Measurements from ENCODE around the gene BTBD18. TPM values are rescaled to one million over a fixed set of nuclear protein-coding genes. Genes with fewer than 3 reads are reported as not detected.

The BTBD18 gene, protein sequence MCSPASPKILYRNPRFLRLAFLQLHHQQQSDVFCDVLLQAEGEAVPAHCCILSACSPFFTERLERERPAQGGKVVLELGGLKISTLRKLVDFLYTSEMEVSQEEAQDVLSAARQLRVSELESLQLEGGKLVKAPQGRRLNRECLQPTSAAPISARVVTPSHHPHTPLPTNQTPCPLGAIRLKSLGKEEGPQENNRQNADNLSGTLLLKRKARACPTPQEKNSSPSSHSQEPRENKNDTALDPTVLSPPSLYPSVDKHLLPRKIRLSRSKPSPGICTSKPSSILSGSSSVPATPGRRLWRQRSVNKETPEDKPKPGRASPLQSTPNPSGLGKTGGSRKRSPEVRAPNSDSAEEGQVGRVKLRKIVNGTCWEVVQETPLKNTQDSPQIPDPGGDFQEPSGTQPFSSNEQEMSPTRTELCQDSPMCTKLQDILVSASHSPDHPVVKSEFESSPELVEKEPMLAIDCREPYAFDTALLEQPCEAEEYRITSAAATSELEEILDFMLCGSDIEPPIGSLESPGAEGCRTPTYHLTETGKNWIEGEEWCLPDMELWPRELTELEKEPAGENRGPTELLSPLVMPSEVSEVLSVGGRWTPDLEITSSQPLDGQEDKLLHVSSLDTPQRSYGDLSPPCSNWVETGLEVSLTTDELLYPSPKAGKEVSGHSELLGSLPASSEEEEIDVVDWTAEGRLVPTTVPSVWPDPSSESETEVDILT
- total RNA-seq = not detected in 2 replicates

DNA sequence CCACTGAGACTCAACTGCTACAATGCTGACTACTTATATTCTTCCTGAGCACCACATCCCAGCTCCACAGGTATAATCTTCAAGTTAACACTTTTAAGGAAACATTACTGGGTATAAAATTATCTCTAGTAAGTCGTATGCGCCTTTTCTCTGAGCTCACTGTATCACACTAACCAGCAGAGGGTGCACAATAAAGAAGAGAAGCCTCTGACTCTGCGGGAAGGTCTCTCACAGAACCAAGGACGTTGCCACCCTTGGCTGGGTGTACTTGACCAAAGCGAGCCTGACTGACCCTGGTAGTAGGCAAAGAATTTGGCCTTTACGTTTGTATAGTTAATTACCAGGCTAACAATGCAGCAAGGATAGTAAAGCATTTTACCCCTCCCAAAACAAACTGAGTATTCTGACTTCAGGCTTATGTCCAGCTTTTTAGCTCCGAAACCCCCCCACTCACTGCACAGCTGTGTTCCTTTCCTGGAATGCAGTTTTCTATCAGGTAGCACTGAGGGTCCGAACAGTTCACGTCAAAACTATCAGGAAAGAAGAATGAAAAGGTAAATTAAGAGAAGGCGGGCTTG, at the start of gene BTBD18:
Gene BTBD18 (minus strand): TSS at position 144 of the 578 bp plus-strand sequence. CDS start 631 bp downstream, outside the sequence.

DNA sequence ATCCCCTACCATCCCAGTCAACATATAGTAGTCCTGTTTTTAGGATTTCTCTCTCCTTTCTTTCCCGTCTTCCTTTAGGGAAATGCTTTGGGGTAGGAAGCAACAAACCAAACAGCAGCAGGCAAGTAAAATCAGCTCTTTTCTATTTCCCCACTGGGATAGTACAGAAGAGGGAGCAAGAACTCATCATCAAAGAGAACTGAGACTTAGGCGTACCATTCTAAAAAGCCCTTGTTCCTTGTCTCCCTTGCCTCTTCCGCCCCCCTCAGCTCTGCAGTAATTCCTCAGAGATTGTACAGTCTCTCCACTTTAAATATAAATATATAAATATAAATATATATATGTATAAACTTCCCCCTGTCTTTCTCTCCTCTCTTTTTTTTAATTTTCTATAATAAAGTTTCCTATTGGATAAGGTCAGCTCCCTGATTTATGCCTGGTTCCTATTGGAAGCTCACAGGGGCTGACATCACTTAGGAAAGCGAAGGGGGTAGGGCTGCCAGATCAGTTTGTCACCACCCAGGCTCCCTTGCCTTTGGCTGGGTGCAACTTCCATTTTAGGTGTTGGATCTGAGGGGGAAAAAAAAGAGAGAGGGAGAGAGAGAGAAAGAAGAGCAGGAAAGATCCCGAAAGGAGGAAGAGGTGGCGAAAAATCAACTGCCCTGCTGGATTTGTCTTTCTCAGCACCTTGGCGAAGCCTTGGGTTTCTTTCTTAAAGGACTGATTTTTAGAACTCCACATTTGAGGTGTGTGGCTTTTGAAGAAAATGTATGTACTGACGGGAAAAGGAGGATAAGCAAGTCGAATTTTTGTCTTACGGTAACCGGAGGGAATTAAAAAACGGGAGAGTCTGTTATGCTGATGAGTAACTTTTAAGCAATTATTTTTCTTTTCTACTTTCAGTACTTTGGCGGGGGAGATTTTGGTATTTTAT, 9.9 kb upstream of the BTBD18 start, which contains the start of gene CTNND1:
Gene CTNND1 (plus strand): TSS at position 502 of the 934 bp plus-strand sequence. CDS start 29,677 bp downstream, outside the sequence.

DNA sequence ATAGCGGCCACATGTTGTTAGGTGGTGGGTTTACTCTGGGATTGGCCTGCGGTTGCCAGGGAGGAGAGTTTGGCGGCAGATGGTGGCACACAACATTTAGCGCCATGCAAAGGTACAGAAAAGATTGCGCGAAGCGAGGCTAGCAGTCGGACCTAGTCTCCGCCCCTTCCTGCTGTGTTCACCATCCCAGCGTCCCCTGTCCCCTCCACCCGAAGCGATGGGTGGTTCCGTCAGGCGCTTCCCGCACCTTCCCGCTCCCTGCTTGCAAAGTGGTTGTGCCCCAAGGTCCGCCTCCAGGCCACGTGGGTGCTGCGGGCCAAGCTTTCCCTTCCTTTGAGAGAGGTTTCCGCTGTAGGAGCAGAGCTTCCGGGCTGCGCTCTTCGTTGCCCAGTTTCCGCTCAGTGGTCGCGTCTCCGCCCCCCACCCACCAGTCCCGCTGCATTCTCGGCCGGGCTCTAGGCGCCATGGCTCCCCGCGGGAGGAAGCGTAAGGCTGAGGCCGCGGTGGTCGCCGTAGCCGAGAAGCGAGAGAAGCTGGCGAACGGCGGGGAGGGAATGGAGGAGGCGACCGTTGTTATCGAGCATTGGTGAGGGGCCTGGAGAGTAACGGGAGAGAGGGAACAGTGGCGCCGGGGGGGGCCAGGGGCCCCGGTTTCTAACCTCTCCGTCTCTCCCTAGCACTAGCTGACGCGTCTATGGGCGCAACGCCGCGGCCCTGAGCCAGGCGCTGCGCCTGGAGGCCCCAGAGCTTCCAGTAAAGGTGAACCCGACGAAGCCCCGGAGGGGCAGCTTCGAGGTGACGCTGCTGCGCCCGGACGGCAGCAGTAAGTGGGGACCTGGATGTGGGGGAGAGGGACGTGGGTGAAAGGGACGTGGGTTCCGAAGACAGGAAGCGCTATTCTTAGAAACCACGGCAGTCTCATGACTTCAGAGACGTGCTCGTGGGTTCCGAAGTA, 10.2 kb downstream of the BTBD18 start, which contains the start of gene SELENOH:
Gene SELENOH (plus strand): TSS at position 360 of the 955 bp plus-strand sequence. CDS start 105 bp downstream, at position 465.

DNA sequence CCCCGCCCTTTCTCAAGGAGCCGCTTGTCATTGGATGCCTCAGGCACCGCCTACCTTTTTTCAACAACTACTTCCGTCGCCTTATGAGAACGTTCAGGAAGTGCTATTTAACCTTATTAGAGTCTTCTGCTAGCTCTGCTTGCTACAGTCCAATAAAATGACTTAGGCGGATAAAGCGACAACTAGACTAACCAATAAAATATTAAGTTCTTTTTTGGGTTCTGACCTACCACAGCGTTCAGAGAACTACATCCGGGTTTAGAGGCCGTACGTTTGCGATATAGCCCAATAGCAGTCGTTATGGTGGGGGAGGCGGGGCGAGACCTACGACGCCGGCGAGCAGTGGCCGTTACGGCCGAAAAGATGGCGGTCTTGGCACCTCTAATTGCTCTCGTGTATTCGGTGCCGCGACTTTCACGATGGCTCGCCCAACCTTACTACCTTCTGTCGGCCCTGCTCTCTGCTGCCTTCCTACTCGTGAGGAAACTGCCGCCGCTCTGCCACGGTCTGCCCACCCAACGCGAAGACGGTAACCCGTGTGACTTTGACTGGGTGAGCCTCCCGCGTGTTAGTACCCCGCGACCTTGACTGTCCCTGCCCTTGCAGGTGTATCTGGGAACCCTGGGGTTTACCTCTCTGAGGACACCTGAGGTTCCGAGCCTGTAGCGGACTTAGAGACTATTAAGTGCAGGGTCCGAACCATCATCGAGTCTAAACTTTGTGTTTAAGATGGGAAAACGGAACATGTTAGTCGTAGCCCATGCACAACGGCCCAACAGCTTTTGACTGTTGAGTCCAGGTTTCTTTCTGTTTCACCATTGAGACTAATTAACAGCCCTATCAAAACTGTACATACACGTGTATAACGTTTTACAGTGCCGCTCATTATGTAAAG, 39.1 kb downstream of the BTBD18 start, which contains the start of gene TMX2:
Gene TMX2 (plus strand): TSS at position 338 of the 895 bp plus-strand sequence. CDS start 26 bp downstream, at position 364.

DNA sequence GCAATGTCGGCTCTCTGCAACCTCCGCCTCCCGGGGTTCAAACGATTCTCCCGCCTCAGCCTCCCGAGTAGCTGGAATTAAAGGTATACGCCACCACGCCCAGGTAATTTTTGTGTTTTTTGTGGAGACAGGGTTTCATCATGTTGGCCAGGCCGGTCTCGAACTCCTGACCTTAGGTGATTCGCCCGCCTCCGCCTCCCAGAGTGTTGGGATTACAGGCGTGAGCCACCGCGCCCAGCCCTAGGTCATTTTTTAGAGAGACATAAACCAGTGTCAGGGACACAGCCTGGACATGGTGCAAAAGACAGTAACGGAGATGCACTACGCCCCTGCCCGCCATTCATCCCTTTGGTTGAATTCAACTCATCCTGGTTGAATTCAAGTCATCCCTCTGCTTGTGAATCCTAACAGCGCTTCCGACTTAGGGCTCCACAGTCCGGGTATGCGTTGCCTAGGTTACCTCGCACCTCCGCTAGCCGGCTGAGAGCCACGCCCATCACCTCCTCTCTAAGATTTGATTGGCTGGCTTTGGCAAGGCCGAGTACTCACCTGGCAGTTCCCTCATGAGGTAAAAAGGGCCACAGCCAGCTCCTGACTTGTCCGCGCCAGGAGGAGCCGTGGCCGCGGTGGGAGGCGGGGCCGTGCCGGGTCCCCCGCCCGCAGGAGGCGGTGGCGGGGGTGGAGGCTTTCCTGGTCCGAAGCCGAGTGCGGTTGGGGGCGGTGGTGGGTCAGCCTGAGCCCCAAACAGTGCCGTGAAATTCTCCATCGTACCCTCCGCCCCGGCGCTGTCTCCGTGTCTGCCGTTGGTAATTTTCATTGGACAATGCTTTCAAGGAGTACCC, 40.0 kb downstream of the BTBD18 start, which contains the start of gene MED19:
Gene MED19 (minus strand): TSS at position 802 of the 842 bp plus-strand sequence. CDS start 36 bp downstream, at position 766.

Small RNA genes lying within 50 kb of the gene (small RNA-seq; reads per million reads assigned to genes)
- gene AP001931.1 (0.12 reads per million), gene TMX2-CTNND1 (not detected)

Other genes starting within 250 kb of the BTBD18 start
- 1.2 and 1.6 TPM in 2 replicates for gene SLC43A1, start 236.1 kb downstream of the BTBD18 start, total RNA-seq
- 16.8 and 19.6 TPM in 2 replicates for gene TIMM10, start 221.1 kb downstream of the BTBD18 start, total RNA-seq
- not detected in 2 replicates for gene SMTNL1, start 214.2 kb downstream of the BTBD18 start, total RNA-seq
- gene UBE2L6, start 184.1 kb downstream of the BTBD18 start, total RNA-seq = 0.33 and 3.1 TPM in 2 replicates
- gene SERPING1, start 154.1 kb downstream of the BTBD18 start, total RNA-seq = 0.65 and 13.7 TPM in 2 replicates
- 0.33 and 0.39 TPM in 2 replicates for gene YPEL4, start 101.9 kb downstream of the BTBD18 start, total RNA-seq
- gene CLP1, start 94.1 kb downstream of the BTBD18 start, total RNA-seq = 16.9 and 17.5 TPM in 2 replicates
- gene ZDHHC5, start 83.7 kb downstream of the BTBD18 start, total RNA-seq = 38.1 and 62.9 TPM in 2 replicates
- 14.9 and 16.2 TPM in 2 replicates for gene MED19, start 39.6 kb downstream of the BTBD18 start, total RNA-seq
- 49.9 and 57.9 TPM in 2 replicates for gene TMX2, start 39.2 kb downstream of the BTBD18 start, total RNA-seq
- 82.8 and 83.7 TPM in 2 replicates for gene SELENOH, start 10.3 kb downstream of the BTBD18 start, total RNA-seq
- 200 and 219 TPM in 2 replicates for gene CTNND1, start 10.0 kb upstream of the BTBD18 start, total RNA-seq

All from placental epithelial cell (primary cell).